ENCODE data around the gene MPP3.

The MPP3 gene

GRCh38 chr17:43769859-43770258, 63.1 kb downstream of the MPP3 start:
- DNase-seq = no peak

- no peak for DNase-seq
Measured at GRCh38 chr17:43769426-43769825, 63.5 kb downstream of the MPP3 start.

- DNase-seq = no peak
Measured at GRCh38 chr17:43768943-43769342, 64.0 kb downstream of the MPP3 start.

- DNase-seq = no peak
Measured at GRCh38 chr17:43768382-43768781, 64.6 kb downstream of the MPP3 start.

- DNase-seq = no peak
Measured at GRCh38 chr17:43767713-43768059, 65.3 kb downstream of the MPP3 start.

GRCh38 chr17:43767053-43767712, 65.8 kb downstream of the MPP3 start:
- DNase-seq = no peak

GRCh38 chr17:43766413-43767052, 66.4 kb downstream of the MPP3 start:
- DNase-seq = peak; percentile 9

GRCh38 chr17:43760254-43760852, 72.6 kb downstream of the MPP3 start:
- DNase-seq = peak; percentile 88

- DNase-seq = no peak
Measured at GRCh38 chr17:43759836-43760235, 73.1 kb downstream of the MPP3 start.

GRCh38 chr17:43758497-43759174, 74.3 kb downstream of the MPP3 start, which contains the start of gene SOST:
Gene SOST, minus strand, starts transcription at chr17:43758791. Its CDS starts 50 bp downstream, at chr17:43758741.
- no peak for DNase-seq

- no peak for DNase-seq
Measured at GRCh38 chr17:43758086-43758485, 74.9 kb downstream of the MPP3 start.

GRCh38 chr17:43757171-43757660, 75.7 kb downstream of the MPP3 start:
- no peak for DNase-seq

GRCh38 chr17:43756201-43756600, 76.7 kb downstream of the MPP3 start:
- DNase-seq = no peak

GRCh38 chr17:43755389-43755875, 77.5 kb downstream of the MPP3 start:
- DNase-seq = peak; percentile 65

GRCh38 chr17:43754947-43755346, 78.0 kb downstream of the MPP3 start:
- DNase-seq = no peak

GRCh38 chr17:43753493-43754129, 79.3 kb downstream of the MPP3 start:
- no peak for DNase-seq

All from NCI-H146 (cell line).